HG02610 (cell line): ENCODE results near the gene KRT86.
"Not testable (repeated sequence)": the region's sequence is repeated elsewhere in the genome, so short reads cannot be mapped to it uniquely, and the experiment has no call there.

ENCODE experiments used
- ATAC-seq: cut with Tn5 transposase; IDR thresholded peaks from one replicate; pipeline ENCODE4 v1.9.1; 2021; ENCODE audit warnings: mild to moderate bottlenecking, moderate library complexity; ENCODE audit not compliant: unreplicated experiment

The KRT86 gene

GRCh38 chr12:52238916-52239646 lies 35.4 kb upstream of the KRT86 start:
- no peak for ATAC-seq

- no peak for ATAC-seq
These were observed 34.7 kb upstream of the KRT86 start for GRCh38 chr12:52239767-52240166.

GRCh38 chr12:52240247-52240646 lies 34.2 kb upstream of the KRT86 start:
- not testable (repeated sequence) for ATAC-seq

GRCh38 chr12:52241205-52241842 lies 33.1 kb upstream of the KRT86 start:
- no peak for ATAC-seq

GRCh38 chr12:52242442-52243258 lies 31.8 kb upstream of the KRT86 start:
- ATAC-seq: no peak

- no peak for ATAC-seq
These were observed 31.1 kb upstream of the KRT86 start for GRCh38 chr12:52243259-52243855.

GRCh38 chr12:52243856-52244614 lies 30.4 kb upstream of the KRT86 start:
- peak; percentile 92 for ATAC-seq

- no peak for ATAC-seq
These were observed 29.8 kb upstream of the KRT86 start for GRCh38 chr12:52244615-52244994.

GRCh38 chr12:52245259-52245961 lies 29.0 kb upstream of the KRT86 start:
- ATAC-seq: no peak

GRCh38 chr12:52245962-52246569 lies 28.4 kb upstream of the KRT86 start:
- ATAC-seq: no peak

- ATAC-seq: peak; percentile 31
These were observed 27.5 kb upstream of the KRT86 start for GRCh38 chr12:52246720-52247621.

GRCh38 chr12:52247622-52248540 lies 26.6 kb upstream of the KRT86 start:
- ATAC-seq: no peak

GRCh38 chr12:52248541-52249461 lies 25.6 kb upstream of the KRT86 start:
- ATAC-seq: no peak

GRCh38 chr12:52249511-52250047 lies 24.9 kb upstream of the KRT86 start:
- ATAC-seq: no peak

GRCh38 chr12:52250048-52250990 lies 24.1 kb upstream of the KRT86 start:
- ATAC-seq: no peak
